ENCODE results near the gene SKIC2. TPM values are rescaled to one million over a fixed set of nuclear protein-coding genes. Genes with fewer than 3 reads are reported as not detected.
A peak's percentile ranks its signal among the peaks of the same experiment; 100 is the strongest.

Gene SKIC2
- total and polyA plus RNA-seq, 2 of the 8 experiments (the other 6 are each of a cell fraction or from before 2014, with no cell fraction given): 42.1 to 59.7 TPM

- TF ChIP-seq, protein P1, sequence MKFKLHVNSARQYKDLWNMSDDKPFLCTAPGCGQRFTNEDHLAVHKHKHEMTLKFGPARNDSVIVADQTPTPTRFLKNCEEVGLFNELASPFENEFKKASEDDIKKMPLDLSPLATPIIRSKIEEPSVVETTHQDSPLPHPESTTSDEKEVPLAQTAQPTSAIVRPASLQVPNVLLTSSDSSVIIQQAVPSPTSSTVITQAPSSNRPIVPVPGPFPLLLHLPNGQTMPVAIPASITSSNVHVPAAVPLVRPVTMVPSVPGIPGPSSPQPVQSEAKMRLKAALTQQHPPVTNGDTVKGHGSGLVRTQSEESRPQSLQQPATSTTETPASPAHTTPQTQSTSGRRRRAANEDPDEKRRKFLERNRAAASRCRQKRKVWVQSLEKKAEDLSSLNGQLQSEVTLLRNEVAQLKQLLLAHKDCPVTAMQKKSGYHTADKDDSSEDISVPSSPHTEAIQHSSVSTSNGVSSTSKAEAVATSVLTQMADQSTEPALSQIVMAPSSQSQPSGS (IDR thresholded peaks at IDR 0.05; ENCODE audit: low read length): peak; percentile 97
- no peak for TF ChIP-seq CEBPB (IDR thresholded peaks at IDR 0.05; ENCODE audit: low read depth, low read length)
- TF ChIP-seq TEAD4 (IDR thresholded peaks at IDR 0.05; ENCODE audit: low read depth, low read length): no peak
- TF ChIP-seq TAF1 (IDR thresholded peaks at IDR 0.05; ENCODE audit: low read depth, low read length): no peak
- peak; percentile 97 for TF ChIP-seq JUND (IDR thresholded peaks at IDR 0.05; ENCODE audit: low read length)
- no peak for TF ChIP-seq ZNF274 (IDR thresholded peaks at IDR 0.05; ENCODE audit: borderline replicate concordance, extremely low read depth, low read length)
- TF ChIP-seq CTCF (IDR thresholded peaks at IDR 0.05; ENCODE audit: control extremely low read depth in 1 of 3, insufficient read depth in 1 of 3, low read depth in 1 of 3, low read length in 3 of 3): no peak
- TF ChIP-seq SIN3A (conservative IDR thresholded peaks at IDR 0.05 in 1 of 2, IDR thresholded peaks at IDR 0.05 in 1 of 2; ENCODE audit: low read depth in 1 of 2, low read length in 2 of 2): no peak
- no peak for TF ChIP-seq SIRT6 (IDR thresholded peaks at IDR 0.05; ENCODE audit: low read length)
- TF ChIP-seq SAP30 (IDR thresholded peaks at IDR 0.05; ENCODE audit: insufficient read depth, insufficient replicate concordance, low read length): no peak
- no peak for TF ChIP-seq CBX5 (IDR thresholded peaks at IDR 0.05; ENCODE audit: low read depth, low read length)
Measured at GRCh38 chr6:31971279-31971992, 12.5 kb downstream of the SKIC2 start (continued).
